ENCODE data around the gene MRPS23. TPM values are rescaled to one million over a fixed set of nuclear protein-coding genes. Genes with fewer than 3 reads are reported as not detected.
A peak's percentile ranks its signal among the peaks of the same experiment; 100 is the strongest.

The MRPS23 gene
- polyA plus RNA-seq, 1 experiment: 33.7 TPM

- ChIA-PET CTCF (interaction anchor here (0.9 to 1.0 kb wide), 2 partner anchors 15 to 105 kb away, joined by 3 read pairs; no protein-coding TSS in a partner anchor), POLR2A (no interaction called here)
- DNase-seq (ENCODE audit: low read depth): no peak
- no peaks in the 10 kb centered on the region for H3K27me3 ChIP-seq (ENCODE audit: control insufficient read depth, insufficient read depth, low read length)
- TF ChIP-seq, protein P1, sequence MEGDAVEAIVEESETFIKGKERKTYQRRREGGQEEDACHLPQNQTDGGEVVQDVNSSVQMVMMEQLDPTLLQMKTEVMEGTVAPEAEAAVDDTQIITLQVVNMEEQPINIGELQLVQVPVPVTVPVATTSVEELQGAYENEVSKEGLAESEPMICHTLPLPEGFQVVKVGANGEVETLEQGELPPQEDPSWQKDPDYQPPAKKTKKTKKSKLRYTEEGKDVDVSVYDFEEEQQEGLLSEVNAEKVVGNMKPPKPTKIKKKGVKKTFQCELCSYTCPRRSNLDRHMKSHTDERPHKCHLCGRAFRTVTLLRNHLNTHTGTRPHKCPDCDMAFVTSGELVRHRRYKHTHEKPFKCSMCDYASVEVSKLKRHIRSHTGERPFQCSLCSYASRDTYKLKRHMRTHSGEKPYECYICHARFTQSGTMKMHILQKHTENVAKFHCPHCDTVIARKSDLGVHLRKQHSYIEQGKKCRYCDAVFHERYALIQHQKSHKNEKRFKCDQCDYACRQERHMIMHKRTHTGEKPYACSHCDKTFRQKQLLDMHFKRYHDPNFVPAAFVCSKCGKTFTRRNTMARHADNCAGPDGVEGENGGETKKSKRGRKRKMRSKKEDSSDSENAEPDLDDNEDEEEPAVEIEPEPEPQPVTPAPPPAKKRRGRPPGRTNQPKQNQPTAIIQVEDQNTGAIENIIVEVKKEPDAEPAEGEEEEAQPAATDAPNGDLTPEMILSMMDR (IDR thresholded peaks at IDR 0.05; ENCODE audit: insufficient read depth, low read depth, low read length): no peak
- no peak overlapping the region for H3K4me3 ChIP-seq (ENCODE audit: low read depth, low read length)
- H3K36me3 ChIP-seq (ENCODE audit: control insufficient read depth, insufficient read depth, low read length): no peaks in the 10 kb centered on the region
Observed at GRCh38 chr17:57894848-57895247, 45.0 kb upstream of the MRPS23 start.

GRCh38 chr17:57892820-57893595, 43.2 kb upstream of the MRPS23 start:
- Histone ChIP-seq H3K4me3 (ENCODE audit: low read depth, low read length) (no peak overlapping the region), H3K27me3 (ENCODE audit: control insufficient read depth, insufficient read depth, low read length) (no peaks in the 10 kb centered on the region), H3K36me3 (ENCODE audit: control insufficient read depth, insufficient read depth, low read length) (no peaks in the 10 kb centered on the region)
- peak; percentile 95 for DNase-seq (ENCODE audit: low read depth)
- ChIA-PET CTCF (interaction anchor here (0.6 to 8.4 kb wide), 23 partner anchors 8 to 441 kb away, joined by 3 to 95 read pairs (median 7); partner anchors contain the start of genes CUEDC1 and MRPS23), POLR2A (interaction anchor here (0.6 to 1.8 kb wide), 4 partner anchors 18 to 100 kb away, joined by 4 to 9 read pairs (median 6); no protein-coding TSS in a partner anchor)
- TF ChIP-seq, protein P1 (IDR thresholded peaks at IDR 0.05; ENCODE audit: insufficient read depth, low read depth, low read length): no peak

- Histone ChIP-seq H3K27me3 (ENCODE audit: control insufficient read depth, insufficient read depth, low read length) (no peaks in the 10 kb centered on the region), H3K36me3 (ENCODE audit: control insufficient read depth, insufficient read depth, low read length) (no peaks in the 10 kb centered on the region), H3K4me3 (ENCODE audit: low read depth, low read length) (no peak overlapping the region)
- CTCF ChIA-PET: interaction anchor here (0.6 to 8.4 kb wide), 25 partner anchors 8 to 442 kb away, joined by 3 to 95 read pairs (median 6); partner anchors contain the start of genes CUEDC1 and MRPS23
- TF ChIP-seq, protein P1 (IDR thresholded peaks at IDR 0.05; ENCODE audit: insufficient read depth, low read depth, low read length): peak; percentile 99
- POLR2A ChIA-PET: interaction anchor here (0.6 to 1.8 kb wide), 3 partner anchors 17 to 1104 kb away, joined by 4 to 19 read pairs (median 9); no protein-coding TSS in a partner anchor
- no peak for DNase-seq (ENCODE audit: low read depth)
Observed at GRCh38 chr17:57892146-57892819, 42.4 kb upstream of the MRPS23 start.

- ChIA-PET CTCF (interaction anchor here (1.0 to 8.4 kb wide), 14 partner anchors 9 to 109 kb away, joined by 3 to 95 read pairs (median 14); partner anchors contain the start of gene CUEDC1), POLR2A (interaction anchor here (0.5 to 0.8 kb wide), 2 partner anchors 9 to 96 kb away, joined by 3 to 10 read pairs; no protein-coding TSS in a partner anchor)
- no peaks in the 10 kb centered on the region for H3K27me3 ChIP-seq (ENCODE audit: control insufficient read depth, insufficient read depth, low read length)
- H3K36me3 ChIP-seq (ENCODE audit: control insufficient read depth, insufficient read depth, low read length): no peaks in the 10 kb centered on the region
- no peak overlapping the region for H3K4me3 ChIP-seq (ENCODE audit: low read depth, low read length)
- TF ChIP-seq, protein P1 (IDR thresholded peaks at IDR 0.05; ENCODE audit: insufficient read depth, low read depth, low read length): no peak
- no peak for DNase-seq (ENCODE audit: low read depth)
Observed at GRCh38 chr17:57890857-57891232, 41.0 kb upstream of the MRPS23 start.
